ENCODE data around the gene NETO2. TPM values are rescaled to one million over a fixed set of nuclear protein-coding genes. Genes with fewer than 3 reads are reported as not detected.

NETO2 gene
- total and polyA plus RNA-seq, 7 donors = 1.6 to 30.5 (median 3.9) TPM

DNA sequence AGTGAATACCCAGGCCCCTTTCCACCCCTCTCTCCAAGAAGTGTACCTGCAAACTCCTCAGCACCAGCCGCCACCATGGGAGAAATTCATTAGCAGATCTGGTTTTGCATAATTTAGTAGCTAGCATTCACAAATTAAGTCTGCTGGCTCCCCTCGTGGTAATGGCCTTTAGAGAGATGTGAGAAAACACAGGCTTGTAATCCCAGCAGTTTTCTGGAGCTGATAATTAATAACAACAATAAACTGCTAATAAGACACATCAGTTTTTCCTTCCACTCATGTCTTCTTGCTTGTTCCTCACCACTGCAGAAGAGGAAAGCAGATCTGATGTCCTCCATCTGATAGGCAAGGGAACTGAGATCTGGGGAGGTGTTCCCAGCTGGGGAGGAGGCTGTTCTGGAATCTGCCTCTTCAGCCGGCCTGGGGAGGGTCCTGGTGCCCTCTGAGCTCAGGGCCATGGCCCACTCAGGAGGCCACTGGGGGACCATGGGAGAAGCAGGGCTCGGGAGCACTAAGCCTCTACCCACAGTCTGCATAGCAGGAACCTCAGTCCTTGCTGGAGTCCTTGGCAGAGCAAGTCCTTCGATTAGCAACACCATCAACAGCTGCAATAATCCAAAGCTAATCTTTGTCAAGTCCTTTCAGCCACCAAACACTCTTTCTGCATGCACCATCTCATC is 96.1 kb downstream of the NETO2 start:
- WGBS, 3 donors = 58 to 65% (median 62%) methylated on average over 5 of the region's 5 CpGs
- no peak overlapping the region for H3K27ac ChIP-seq
- TF ChIP-seq, protein P1, sequence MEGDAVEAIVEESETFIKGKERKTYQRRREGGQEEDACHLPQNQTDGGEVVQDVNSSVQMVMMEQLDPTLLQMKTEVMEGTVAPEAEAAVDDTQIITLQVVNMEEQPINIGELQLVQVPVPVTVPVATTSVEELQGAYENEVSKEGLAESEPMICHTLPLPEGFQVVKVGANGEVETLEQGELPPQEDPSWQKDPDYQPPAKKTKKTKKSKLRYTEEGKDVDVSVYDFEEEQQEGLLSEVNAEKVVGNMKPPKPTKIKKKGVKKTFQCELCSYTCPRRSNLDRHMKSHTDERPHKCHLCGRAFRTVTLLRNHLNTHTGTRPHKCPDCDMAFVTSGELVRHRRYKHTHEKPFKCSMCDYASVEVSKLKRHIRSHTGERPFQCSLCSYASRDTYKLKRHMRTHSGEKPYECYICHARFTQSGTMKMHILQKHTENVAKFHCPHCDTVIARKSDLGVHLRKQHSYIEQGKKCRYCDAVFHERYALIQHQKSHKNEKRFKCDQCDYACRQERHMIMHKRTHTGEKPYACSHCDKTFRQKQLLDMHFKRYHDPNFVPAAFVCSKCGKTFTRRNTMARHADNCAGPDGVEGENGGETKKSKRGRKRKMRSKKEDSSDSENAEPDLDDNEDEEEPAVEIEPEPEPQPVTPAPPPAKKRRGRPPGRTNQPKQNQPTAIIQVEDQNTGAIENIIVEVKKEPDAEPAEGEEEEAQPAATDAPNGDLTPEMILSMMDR (IDR thresholded peaks at IDR 0.05) = no peak
- H3K36me3 ChIP-seq (ENCODE audit: insufficient read depth in 1 of 2, low read depth in 1 of 2) = no peaks in the 10 kb centered on the region
- ATAC-seq = no peak
- H3K9me3 ChIP-seq = no peaks in the 10 kb centered on the region
- intact Hi-C loops (cut with DNase I) = no loop called here
- no peaks in the 10 kb centered on the region for H3K27me3 ChIP-seq (ENCODE audit: insufficient read depth in 3 of 3, low read length in 2 of 3)
- no peaks in the 10 kb centered on the region for H3K4me1 ChIP-seq
- no peak for DNase-seq
- no peak overlapping the region for H3K4me3 ChIP-seq

DNA sequence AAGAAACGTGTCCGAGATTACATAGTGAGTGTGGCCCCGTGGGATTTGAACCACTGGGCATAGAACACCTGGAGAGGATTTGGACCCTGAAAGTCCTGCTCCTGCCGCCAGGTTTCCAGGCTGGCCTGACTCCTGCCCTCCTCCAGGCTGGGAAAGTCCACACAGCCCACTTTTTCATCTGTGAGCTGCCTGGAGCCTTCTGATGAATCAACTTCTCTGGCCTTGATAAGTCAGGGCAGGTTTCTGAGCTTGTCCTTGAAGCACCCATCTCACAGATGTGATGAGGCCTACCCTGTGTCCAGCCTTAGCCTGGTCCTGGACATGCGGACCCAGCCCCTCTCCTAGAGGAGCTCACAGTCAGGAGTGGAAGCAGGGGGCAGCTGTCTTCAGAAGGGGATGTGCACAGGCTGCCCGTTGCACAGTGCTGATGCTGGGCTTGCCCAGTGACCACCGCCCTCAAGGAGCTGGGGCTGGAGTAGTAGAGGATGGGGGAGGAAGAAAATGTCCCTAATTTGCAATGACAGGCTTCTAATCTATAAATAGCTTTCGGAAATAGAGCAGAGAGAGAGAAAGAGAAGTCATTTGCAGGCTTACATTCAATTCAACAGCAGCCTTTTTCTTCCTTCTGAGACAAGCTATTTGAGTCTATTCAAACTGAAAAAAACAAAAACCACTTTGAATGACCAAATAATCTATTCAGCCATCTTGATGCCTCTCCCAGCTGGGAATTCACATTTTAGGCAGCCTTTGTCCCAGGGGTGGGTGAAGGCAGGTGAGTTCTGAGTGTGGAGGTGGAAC is 96.8 kb downstream of the NETO2 start:
- no peak overlapping the region for H3K4me3 ChIP-seq
- H3K4me1 ChIP-seq = no peaks in the 10 kb centered on the region
- no peak overlapping the region for H3K27ac ChIP-seq
- no peaks in the 10 kb centered on the region for H3K9me3 ChIP-seq
- WGBS, 3 donors = 81 to 83% (median 82%) methylated on average over 8 of the region's 8 CpGs
- no peaks in the 10 kb centered on the region for H3K27me3 ChIP-seq (ENCODE audit: insufficient read depth in 3 of 3, low read length in 2 of 3)
- no peaks in the 10 kb centered on the region for H3K36me3 ChIP-seq (ENCODE audit: insufficient read depth in 1 of 2, low read depth in 1 of 2)
- TF ChIP-seq, protein P1 (IDR thresholded peaks at IDR 0.05) = no peak
- DNase-seq (no peak), ATAC-seq (no peak)
- intact Hi-C loops (cut with DNase I) = no loop called here

DNA sequence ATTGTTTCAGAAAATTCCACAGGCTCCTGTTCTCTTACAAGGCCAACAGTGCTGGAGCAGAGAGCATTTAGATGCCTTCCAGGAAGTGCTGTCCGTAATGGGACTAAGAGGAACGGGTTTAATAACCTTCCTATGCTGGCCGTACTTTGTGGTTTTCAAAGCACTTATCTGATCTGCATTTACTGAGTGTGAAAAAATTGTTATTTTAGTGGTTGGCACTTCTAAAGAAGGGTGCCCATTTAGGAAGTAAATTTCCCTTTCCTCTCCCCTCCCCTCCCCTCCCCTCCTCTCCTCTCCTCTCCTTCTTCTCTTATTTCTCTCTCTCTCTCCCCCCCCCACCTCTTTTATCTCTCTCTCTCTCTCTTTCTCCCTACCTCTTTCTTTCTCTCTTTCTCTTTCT is 98.3 kb downstream of the NETO2 start:
- Histone ChIP-seq H3K27me3 (ENCODE audit: insufficient read depth in 3 of 3, low read length in 2 of 3) (no peaks in the 10 kb centered on the region), H3K36me3 (ENCODE audit: insufficient read depth in 1 of 2, low read depth in 1 of 2) (no peaks in the 10 kb centered on the region), H3K9me3 (no peaks in the 10 kb centered on the region), H3K4me3 (no peak overlapping the region), H3K27ac (no peak overlapping the region), H3K4me1 (no peaks in the 10 kb centered on the region)
- intact Hi-C loops (cut with DNase I) = no loop called here
- WGBS, 3 donors = 32 to 51% (median 41%) methylated on average over 3 of the region's 3 CpGs
- TF ChIP-seq, protein P1 (IDR thresholded peaks at IDR 0.05) = no peak
- DNase-seq (no peak), ATAC-seq (no peak)

DNA sequence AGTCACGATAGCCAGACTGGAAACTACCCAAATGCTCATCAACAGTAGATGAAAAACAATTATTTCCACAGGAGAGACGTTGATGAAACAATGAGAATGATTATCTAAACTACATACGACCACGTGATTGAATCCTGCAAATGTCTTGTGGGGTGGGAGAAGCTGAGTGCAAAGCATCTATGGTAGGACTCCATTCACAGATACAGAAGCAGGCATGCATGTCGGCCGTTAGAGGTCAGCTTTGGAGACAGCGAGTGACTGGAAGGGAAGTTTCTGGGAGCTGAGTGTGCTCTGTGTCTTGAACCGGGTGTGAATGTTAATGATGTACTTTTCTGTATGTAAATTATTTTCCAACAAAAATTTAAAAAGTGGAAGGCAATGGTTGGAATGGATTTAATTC is 98.7 kb downstream of the NETO2 start:
- no peaks in the 10 kb centered on the region for H3K4me1 ChIP-seq
- intact Hi-C loops (cut with DNase I) = no loop called here
- no peak overlapping the region for H3K27ac ChIP-seq
- ATAC-seq = no peak
- no peaks in the 10 kb centered on the region for H3K36me3 ChIP-seq (ENCODE audit: insufficient read depth in 1 of 2, low read depth in 1 of 2)
- H3K9me3 ChIP-seq = no peaks in the 10 kb centered on the region
- H3K4me3 ChIP-seq = no peak overlapping the region
- no peak for DNase-seq
- H3K27me3 ChIP-seq (ENCODE audit: insufficient read depth in 3 of 3, low read length in 2 of 3) = no peaks in the 10 kb centered on the region
- TF ChIP-seq, protein P1 (IDR thresholded peaks at IDR 0.05) = no peak
- WGBS, 3 donors = 34 to 45% (median 39%) methylated on average over 8 of the region's 8 CpGs
